A549 (cell line): ENCODE results near the gene DOCK9. TPM values are rescaled to one million over a fixed set of nuclear protein-coding genes. Genes with fewer than 3 reads are reported as not detected.

Source experiments
- ATAC-seq, 2 experiments: fragments of 200-7000 bp in 1 of 2; fragments of >200 bp in 1 of 2; cut with Nextera tagmentation in 1 of 2; cut with Tn5 transposase in 1 of 2; 3 replicates each; pipeline versions ENCODE4 v1.8.0 to v1.9.1; 2018 to 2020; ENCODE audit warnings: mild to moderate bottlenecking in 1 of 2, moderate library complexity in 1 of 2
- CTCF ChIA-PET: fragments of 300-600 bp; sonication (Branson Sonifier 250); formaldehyde crosslinking; extraction: SDS; loops from one replicate; lab custom pipeline; 2021; ENCODE audit warnings: antibody characterized with exemption, inconsistent platforms; lab: Yijun Ruan, JAX
- POLR2A ChIA-PET: fragments of 350-600 bp; formaldehyde crosslinking; extraction: SDS; loops from one replicate; lab custom pipeline; 2021; ENCODE audit warnings: antibody characterized with exemption, inconsistent platforms; lab: Yijun Ruan, JAX
- DNase-seq, 2 experiments: peaks; one replicate each; pipeline versions ENCODE4 v3.0.0 to v3.0.0-alpha.2; 2011 to 2016; ENCODE audit warnings: low read depth in 1 of 2, low spot score in 1 of 2
- FAIRE-seq: peaks from 2 replicates; lab custom pipeline; 2011; peaks lifted over from hg19 to GRCh38; lab: Jason Lieb, UNC
- H3K27ac ChIP-seq, 2 experiments: fragments of >200 bp; sonication (Bioruptor Twin); formaldehyde crosslinking; 3 replicates each; pipeline ENCODE4 v1.5.1; 2016 to 2017
- H3K4me1 ChIP-seq: fragments of >200 bp; sonication (Bioruptor Twin); formaldehyde crosslinking; 3 replicates; pipeline ENCODE4 v1.6.1; 2016
- H3K4me2 ChIP-seq: fragments of >200 bp; sonication (Bioruptor Twin); formaldehyde crosslinking; 3 replicates; pipeline ENCODE4 v1.6.1; 2016
- H3K4me3 ChIP-seq: fragments of >200 bp; sonication (Bioruptor Twin); formaldehyde crosslinking; 3 replicates; pipeline ENCODE4 v1.5.1; 2016
- H3K9me3 ChIP-seq: fragments of >200 bp; sonication (Bioruptor Twin); formaldehyde crosslinking; 3 replicates; pipeline ENCODE4 v1.6.1; 2016
- BHLHE40 ChIP-seq: IDR thresholded peaks from 2 replicates; pipeline ENCODE4 v1.6.1; 2012; ENCODE audit warnings: low read depth, low read length, inconsistent platforms
- CBX2 ChIP-seq: fragments of 200-600 bp; sonication (generic); IDR thresholded peaks from 2 replicates; pipeline ENCODE4 v1.6.1; 2016; ENCODE audit warnings: low read depth, mild to moderate bottlenecking, borderline replicate concordance
- CTCF ChIP-seq: fragments of >200 bp; sonication (Bioruptor Twin); formaldehyde crosslinking; IDR thresholded peaks from 3 replicates; pipeline ENCODE4 v1.5.1; 2016
- ELK1 ChIP-seq: fragments of 150-350 bp; IDR thresholded peaks from 2 replicates; pipeline ENCODE4 v1.6.1; 2014; ENCODE audit warnings: low read depth, mild to moderate bottlenecking, low read length
- HMGXB4 ChIP-seq: fragments of 250-450 bp; sonication (Bioruptor Pico); IDR thresholded peaks from 2 replicates; pipeline ENCODE4 v1.5.0; 2021; ENCODE audit warnings: mild to moderate bottlenecking, moderate library complexity, borderline replicate concordance
- HOXB13 ChIP-seq: fragments of 250-450 bp; sonication (Bioruptor Pico); IDR thresholded peaks from 2 replicates; pipeline ENCODE4 v1.5.0; 2020; ENCODE audit warnings: low read depth, mild to moderate bottlenecking, moderate library complexity
- HOXB5 ChIP-seq: fragments of 250-450 bp; sonication (Bioruptor Pico); IDR thresholded peaks from 2 replicates; pipeline ENCODE4 v1.5.0; 2020; ENCODE audit warnings: mild to moderate bottlenecking, moderate library complexity
- KDM5A ChIP-seq: fragments of 200-600 bp; sonication (generic); IDR thresholded peaks from 2 replicates; pipeline ENCODE4 v1.6.1; 2016; ENCODE audit warnings: antibody characterized with exemption, mild to moderate bottlenecking
- MAZ ChIP-seq: fragments of 150-350 bp; IDR thresholded peaks from 2 replicates; pipeline ENCODE4 v1.6.1; 2014; ENCODE audit warnings: antibody characterized with exemption, low read depth, low read length, borderline replicate concordance
- NFE2L2 ChIP-seq: fragments of 150-350 bp; conservative IDR thresholded peaks from 2 replicates; pipeline ENCODE4 v1.6.1; 2014; ENCODE audit warnings: low read length
- NPAS2 ChIP-seq: fragments of 250-450 bp; sonication (Bioruptor Pico); IDR thresholded peaks from 2 replicates; pipeline ENCODE4 v1.8.0; 2022; ENCODE audit warnings: mild to moderate bottlenecking, moderate library complexity, borderline replicate concordance
- NR3C1 ChIP-seq: fragments of >200 bp; sonication (Bioruptor Twin); formaldehyde crosslinking; IDR thresholded peaks from 3 replicates; pipeline ENCODE4 v1.6.1; 2017
- PHF8 ChIP-seq: fragments of 200-600 bp; sonication (generic); IDR thresholded peaks from 2 replicates; pipeline ENCODE4 v1.6.1; 2016; ENCODE audit warnings: low read depth, mild to moderate bottlenecking, antibody characterized with exemption, moderate library complexity, borderline replicate concordance
- POLR2AphosphoS2 ChIP-seq: conservative IDR thresholded peaks from 2 replicates; pipeline ENCODE4 v1.6.1; 2012; ENCODE audit warnings: low read length, improper control_type of control experiment, inconsistent platforms
- RCOR1 ChIP-seq: fragments of 150-350 bp; IDR thresholded peaks from 2 replicates; pipeline ENCODE4 v1.6.1; 2014; ENCODE audit warnings: antibody characterized with exemption, low read length, low read depth
- RFX5 ChIP-seq: fragments of 450-650 bp; IDR thresholded peaks from 2 replicates; pipeline ENCODE4 v1.7.1; 2014; ENCODE audit warnings: antibody characterized with exemption, mild to moderate bottlenecking, moderate library complexity
- SREBF2 ChIP-seq: fragments of 450-650 bp; IDR thresholded peaks from 2 replicates; pipeline ENCODE4 v1.6.1; 2014; ENCODE audit warnings: mild to moderate bottlenecking, moderate library complexity
- TFCP2L1 ChIP-seq: fragments of 250-450 bp; sonication (Bioruptor Pico); IDR thresholded peaks from 2 replicates; pipeline ENCODE4 v1.5.0; 2021; ENCODE audit warnings: mild to moderate bottlenecking
- TP53 ChIP-seq: fragments of 250-450 bp; sonication (Bioruptor Pico); IDR thresholded peaks from 2 replicates; pipeline ENCODE4 v1.5.0; 2021; ENCODE audit warnings: mild to moderate bottlenecking, moderate library complexity
- ZFP36 ChIP-seq: fragments of 450-650 bp; IDR thresholded peaks from 2 replicates; pipeline ENCODE4 v1.6.1; 2014; ENCODE audit warnings: borderline replicate concordance; ENCODE audit not compliant: partially characterized antibody
- ZNF302 ChIP-seq: fragments of 250-450 bp; sonication (Bioruptor Pico); IDR thresholded peaks from 2 replicates; pipeline ENCODE4 v1.9.0; 2021; ENCODE audit warnings: inconsistent platforms, mild to moderate bottlenecking, moderate library complexity
- WGBS: methylation state at CpG from one replicate; pipeline ENCODE4 v1.1.6; 2017; ENCODE audit errors: missing lambda C conversion rate; 5-methylcytosine and 5-hydroxymethylcytosine counted together
- polyA plus RNA-seq, 4 experiments: library from polyadenylated mRNA; depleted of rRNA in 3 of 4; stranded (reverse); fragments of >200 nt; fragmentation: RNase III in 1 of 4; extraction: RNeasy Plus Mini Kit Qiagen cat#74134 plus additional on column Dnase treatment in 1 of 4; gene quantifications; 2 replicates in 3 of 4; 3 replicates in 1 of 4; pipeline ENCODE4 v1.2.3, GENCODE V29; 2011 to 2017
- TF ChIP-seq, protein P1 (sequence below): fragments of 250-450 bp; sonication (Bioruptor Pico); IDR thresholded peaks from 2 replicates; pipeline ENCODE4 v1.5.0; 2020; ENCODE audit warnings: low read depth, mild to moderate bottlenecking, moderate library complexity
- TF ChIP-seq, protein P2 (sequence below): fragments of 200-600 bp; sonication (generic); IDR thresholded peaks from 2 replicates; pipeline ENCODE4 v1.6.1; 2016; ENCODE audit warnings: antibody characterized with exemption, mild to moderate bottlenecking, moderate library complexity

DOCK9 gene
- polyA plus RNA-seq, 2 of the 4 experiments (the other 2 are of a cell fraction), result 34.0 to 43.9 TPM

DNA sequence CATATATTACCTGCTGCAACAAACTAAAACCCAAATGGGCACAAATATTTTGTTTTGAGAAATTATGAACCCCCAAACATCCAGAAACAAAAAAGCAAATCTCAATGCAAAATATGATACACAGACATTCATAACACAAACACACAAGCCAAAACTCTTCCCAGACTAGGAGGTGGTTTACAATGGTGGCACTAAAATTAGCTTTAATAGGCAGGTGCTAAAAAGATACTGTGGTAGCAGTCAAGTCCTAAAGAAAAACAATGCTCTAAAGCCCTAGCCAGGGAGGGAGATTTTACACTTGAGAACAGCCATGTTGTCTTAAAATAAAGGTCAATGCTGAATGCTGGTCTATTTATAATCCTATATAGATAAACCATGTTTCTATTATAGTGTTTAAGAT, 65.0 kb downstream of the DOCK9 start:
- ChIA-PET POLR2A (no interaction called here), CTCF (no interaction called here)
- H3K9me3 ChIP-seq, result no peaks in the 10 kb centered on the region
- H3K27ac ChIP-seq, result no peak overlapping the region
- peaks cover 35% of the 10 kb centered on the region for H3K4me1 ChIP-seq
- ATAC-seq (no peak), DNase-seq (no peak), FAIRE-seq (no peak)
- no peak overlapping the region for H3K4me2 ChIP-seq
- TF ChIP-seq, protein P1, sequence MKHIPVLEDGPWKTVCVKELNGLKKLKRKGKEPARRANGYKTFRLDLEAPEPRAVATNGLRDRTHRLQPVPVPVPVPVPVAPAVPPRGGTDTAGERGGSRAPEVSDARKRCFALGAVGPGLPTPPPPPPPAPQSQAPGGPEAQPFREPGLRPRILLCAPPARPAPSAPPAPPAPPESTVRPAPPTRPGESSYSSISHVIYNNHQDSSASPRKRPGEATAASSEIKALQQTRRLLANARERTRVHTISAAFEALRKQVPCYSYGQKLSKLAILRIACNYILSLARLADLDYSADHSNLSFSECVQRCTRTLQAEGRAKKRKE (CRISPR knock-in tag), result no peak
- TF ChIP-seq RCOR1 (no peak), PHF8 (no peak), CBX2 (no peak), POLR2AphosphoS2 (no peak), RFX5 (no peak)
- no peak overlapping the region for H3K4me3 ChIP-seq

DNA sequence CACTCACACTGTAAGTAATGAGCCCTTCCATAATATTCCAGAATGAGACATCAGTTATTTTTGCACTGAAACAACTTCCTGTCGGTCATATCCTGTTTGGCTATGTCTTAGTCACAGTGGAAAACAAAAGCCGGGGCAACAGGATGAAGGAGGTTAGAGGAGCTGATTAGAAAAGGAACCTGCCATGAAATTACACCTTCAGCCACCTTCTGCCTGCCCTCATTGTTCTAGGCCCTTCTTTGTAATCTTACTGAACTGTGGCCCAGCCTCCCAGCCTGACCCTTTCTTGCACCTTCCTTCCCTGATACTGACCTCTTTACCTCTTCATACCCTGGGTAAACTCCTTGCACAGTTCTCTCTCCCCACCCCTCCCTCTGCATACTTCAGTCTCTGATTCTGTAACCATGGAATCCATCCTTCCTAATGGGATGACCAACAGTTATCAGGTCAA, 67.3 kb downstream of the DOCK9 start:
- H3K27ac ChIP-seq, result peak overlapping the region; percentile 16 to 25; a peak in 2 of 6 replicates
- 4% methylated on average over 2 of the region's 2 CpGs for WGBS

More for the DNA sequence above, 67.3 kb downstream of the DOCK9 start:
- Histone ChIP-seq H3K9me3 (no peaks in the 10 kb centered on the region), H3K4me3 (no peak overlapping the region), H3K4me1 (peaks cover 20% of the 10 kb centered on the region), H3K4me2 (peak overlapping the region; percentile 39; the same call in 2 of the 3 replicates)
- DNase-seq (peak; percentile 6 to 44), FAIRE-seq (no peak), ATAC-seq (peak in 1 of 2 experiments; percentile 69; a peak in 3 of 6 replicates)
- TF ChIP-seq NFE2L2, result no peak
- no peak for TF ChIP-seq ZFP36
- TF ChIP-seq HOXB5, result no peak
- no peak for TF ChIP-seq ELK1
- TF ChIP-seq SREBF2, result no peak
- TF ChIP-seq KDM5A, result no peak
- TF ChIP-seq, protein P2, sequence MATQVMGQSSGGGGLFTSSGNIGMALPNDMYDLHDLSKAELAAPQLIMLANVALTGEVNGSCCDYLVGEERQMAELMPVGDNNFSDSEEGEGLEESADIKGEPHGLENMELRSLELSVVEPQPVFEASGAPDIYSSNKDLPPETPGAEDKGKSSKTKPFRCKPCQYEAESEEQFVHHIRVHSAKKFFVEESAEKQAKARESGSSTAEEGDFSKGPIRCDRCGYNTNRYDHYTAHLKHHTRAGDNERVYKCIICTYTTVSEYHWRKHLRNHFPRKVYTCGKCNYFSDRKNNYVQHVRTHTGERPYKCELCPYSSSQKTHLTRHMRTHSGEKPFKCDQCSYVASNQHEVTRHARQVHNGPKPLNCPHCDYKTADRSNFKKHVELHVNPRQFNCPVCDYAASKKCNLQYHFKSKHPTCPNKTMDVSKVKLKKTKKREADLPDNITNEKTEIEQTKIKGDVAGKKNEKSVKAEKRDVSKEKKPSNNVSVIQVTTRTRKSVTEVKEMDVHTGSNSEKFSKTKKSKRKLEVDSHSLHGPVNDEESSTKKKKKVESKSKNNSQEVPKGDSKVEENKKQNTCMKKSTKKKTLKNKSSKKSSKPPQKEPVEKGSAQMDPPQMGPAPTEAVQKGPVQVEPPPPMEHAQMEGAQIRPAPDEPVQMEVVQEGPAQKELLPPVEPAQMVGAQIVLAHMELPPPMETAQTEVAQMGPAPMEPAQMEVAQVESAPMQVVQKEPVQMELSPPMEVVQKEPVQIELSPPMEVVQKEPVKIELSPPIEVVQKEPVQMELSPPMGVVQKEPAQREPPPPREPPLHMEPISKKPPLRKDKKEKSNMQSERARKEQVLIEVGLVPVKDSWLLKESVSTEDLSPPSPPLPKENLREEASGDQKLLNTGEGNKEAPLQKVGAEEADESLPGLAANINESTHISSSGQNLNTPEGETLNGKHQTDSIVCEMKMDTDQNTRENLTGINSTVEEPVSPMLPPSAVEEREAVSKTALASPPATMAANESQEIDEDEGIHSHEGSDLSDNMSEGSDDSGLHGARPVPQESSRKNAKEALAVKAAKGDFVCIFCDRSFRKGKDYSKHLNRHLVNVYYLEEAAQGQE, result no peak
- no peak for TF ChIP-seq CTCF
- TF ChIP-seq HOXB13 (CRISPR knock-in tag), result no peak
- TF ChIP-seq NPAS2 (CRISPR knock-in tag), result no peak
- TF ChIP-seq BHLHE40, result no peak
- no peak for TF ChIP-seq HMGXB4 (CRISPR knock-in tag)
- TF ChIP-seq TP53 (CRISPR knock-in tag), result no peak
- no peak for TF ChIP-seq MAZ
- no peak for TF ChIP-seq NR3C1
- TF ChIP-seq TFCP2L1 (CRISPR knock-in tag), result no peak
- TF ChIP-seq ZNF302 (CRISPR knock-in tag), result no peak
- POLR2A ChIA-PET, result no interaction called here
- CTCF ChIA-PET, result no interaction called here
